WTC11 (cell line): Measurements from ENCODE around the gene SLC2A4RG. TPM values are rescaled to one million over a fixed set of nuclear protein-coding genes. Genes with fewer than 3 reads are reported as not detected.

Source experiments
- ATAC-seq: fragments of 200-7000 bp; cut with Tn5 transposase; 2 replicates; pipeline ENCODE4 v1.10.0; 2021; ENCODE audit warnings: mild to moderate bottlenecking, moderate library complexity
- Bru-seq: library from RNA; stranded (reverse); fragments of 400-500 nt; gene quantifications from one replicate; lab custom pipeline; 2021; lab: Mats Ljungman, UMichigan
- CTCF ChIA-PET: fragments of 300-600 bp; sonication (Branson Sonifier 250); formaldehyde crosslinking; loops from one replicate; lab custom pipeline; 2021; ENCODE audit warnings: antibody characterized with exemption; lab: Charles Lee
- POLR2A ChIA-PET: fragments of 350-600 bp; sonication (Branson Sonifier 250); formaldehyde crosslinking; loops from one replicate; lab custom pipeline; 2021; ENCODE audit warnings: antibody characterized with exemption; lab: Charles Lee
- DNase-seq: peaks from one replicate; pipeline ENCODE4 v3.0.0; 2021; ENCODE audit warnings: low spot score
- H3K27ac Mint-ChIP-seq: 2 replicates; pipeline ENCODE4 v1.8.0; 2021; ENCODE audit warnings: mixed read lengths
- H3K27me3 Mint-ChIP-seq: 2 replicates; pipeline ENCODE4 v1.8.0; 2021; ENCODE audit warnings: low read depth, mild to moderate bottlenecking, moderate library complexity, mixed read lengths
- H3K36me3 Mint-ChIP-seq: 2 replicates; pipeline ENCODE4 v1.8.0; 2021; ENCODE audit warnings: mixed read lengths
- H3K4me1 Mint-ChIP-seq: 2 replicates; pipeline ENCODE4 v1.8.0; 2022; ENCODE audit warnings: mixed read lengths
- H3K4me3 Mint-ChIP-seq: 2 replicates; pipeline ENCODE4 v1.8.0; 2021; ENCODE audit warnings: mild to moderate bottlenecking, moderate library complexity, mixed read lengths
- H3K9me3 Mint-ChIP-seq: 2 replicates; pipeline ENCODE4 v1.8.0; 2021; ENCODE audit warnings: mixed read lengths
- CREM ChIP-seq: sonication (generic); formaldehyde crosslinking; IDR thresholded peaks from 2 replicates; pipeline ENCODE4 v1.8.1; 2022; ENCODE audit warnings: mild to moderate bottlenecking, missing genetic modification reagents, moderate library complexity
- FOXP1 ChIP-seq: sonication (generic); formaldehyde crosslinking; IDR thresholded peaks from 2 replicates; pipeline ENCODE4 v1.8.0; 2022; ENCODE audit warnings: missing genetic modification reagents, mild to moderate bottlenecking, moderate library complexity, borderline replicate concordance
- GABPB1 ChIP-seq: sonication (generic); formaldehyde crosslinking; IDR thresholded peaks from 2 replicates; pipeline ENCODE4 v1.8.1; 2023; ENCODE audit warnings: mild to moderate bottlenecking, missing genetic modification reagents
- JUN ChIP-seq: sonication (generic); formaldehyde crosslinking; IDR thresholded peaks from 2 replicates; pipeline ENCODE4 v1.8.0; 2023; ENCODE audit warnings: mild to moderate bottlenecking, missing genetic modification reagents
- OVOL2 ChIP-seq: fragments of 250-450 bp; sonication (Bioruptor Pico); IDR thresholded peaks from 2 replicates; pipeline ENCODE4 v1.9.0; 2021; ENCODE audit warnings: mild to moderate bottlenecking, borderline replicate concordance
- RELA ChIP-seq: sonication (generic); formaldehyde crosslinking; IDR thresholded peaks from 2 replicates; pipeline ENCODE4 v1.8.1; 2022; ENCODE audit warnings: missing genetic modification reagents, mild to moderate bottlenecking, borderline replicate concordance
- SMAD4 ChIP-seq: sonication (generic); formaldehyde crosslinking; IDR thresholded peaks from 2 replicates; pipeline ENCODE4 v1.8.0; 2022; ENCODE audit warnings: mild to moderate bottlenecking, missing genetic modification reagents
- SP1 ChIP-seq: sonication (generic); formaldehyde crosslinking; conservative IDR thresholded peaks from 2 replicates; pipeline ENCODE4 v1.8.1; 2022; ENCODE audit warnings: missing genetic modification reagents
- TEAD1 ChIP-seq: sonication (generic); formaldehyde crosslinking; IDR thresholded peaks from 2 replicates; pipeline ENCODE4 v1.8.0; 2022; ENCODE audit warnings: mild to moderate bottlenecking, missing genetic modification reagents
- TEAD4 ChIP-seq: sonication (generic); formaldehyde crosslinking; IDR thresholded peaks from 2 replicates; pipeline ENCODE4 v1.8.0; 2022; ENCODE audit warnings: mild to moderate bottlenecking, missing genetic modification reagents
- TP53 ChIP-seq: sonication (generic); formaldehyde crosslinking; IDR thresholded peaks from 2 replicates; pipeline ENCODE4 v1.8.1; 2023; ENCODE audit warnings: mild to moderate bottlenecking, missing genetic modification reagents
- ZNF138 ChIP-seq: sonication (generic); formaldehyde crosslinking; conservative IDR thresholded peaks from 2 replicates; pipeline ENCODE4 v1.8.1; 2022; ENCODE audit warnings: mild to moderate bottlenecking, moderate library complexity, missing genetic modification reagents
- ZNF232 ChIP-seq: sonication (generic); formaldehyde crosslinking; IDR thresholded peaks from 2 replicates; pipeline ENCODE4 v1.8.0; 2022; ENCODE audit warnings: mild to moderate bottlenecking, missing genetic modification reagents
- long read RNA-seq, 3 experiments: library from RNA in 1 of 3; library from capped mRNA in 1 of 3; library from polyadenylated mRNA in 1 of 3; unstranded in 2 of 3; stranded (forward) in 1 of 3; transcript quantifications; one replicate each; pipeline ENCODE4 v2.0.0, GENCODE V29; 2021
- total RNA-seq: library from RNA; stranded (reverse); gene quantifications from 3 replicates; pipeline ENCODE4 v1.2.3, GENCODE V29; 2021
- TF ChIP-seq, protein P1 (sequence below): fragments of 250-450 bp; sonication (Bioruptor Pico); IDR thresholded peaks from 2 replicates; pipeline ENCODE4 v1.8.0; 2021; ENCODE audit warnings: mild to moderate bottlenecking
- TF ChIP-seq, protein P2 (sequence below): sonication (generic); formaldehyde crosslinking; IDR thresholded peaks from 2 replicates; pipeline ENCODE4 v1.8.1; 2023; ENCODE audit warnings: mild to moderate bottlenecking, moderate library complexity, missing genetic modification reagents
- TF ChIP-seq, protein P3 (sequence below): sonication (generic); formaldehyde crosslinking; IDR thresholded peaks from 2 replicates; pipeline ENCODE4 v1.8.0; 2023; ENCODE audit warnings: mild to moderate bottlenecking, missing genetic modification reagents

SLC2A4RG gene, protein sequence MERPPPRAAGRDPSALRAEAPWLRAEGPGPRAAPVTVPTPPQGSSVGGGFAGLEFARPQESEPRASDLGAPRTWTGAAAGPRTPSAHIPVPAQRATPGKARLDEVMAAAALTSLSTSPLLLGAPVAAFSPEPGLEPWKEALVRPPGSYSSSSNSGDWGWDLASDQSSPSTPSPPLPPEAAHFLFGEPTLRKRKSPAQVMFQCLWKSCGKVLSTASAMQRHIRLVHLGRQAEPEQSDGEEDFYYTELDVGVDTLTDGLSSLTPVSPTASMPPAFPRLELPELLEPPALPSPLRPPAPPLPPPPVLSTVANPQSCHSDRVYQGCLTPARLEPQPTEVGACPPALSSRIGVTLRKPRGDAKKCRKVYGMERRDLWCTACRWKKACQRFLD
- total RNA-seq (41.6 to 47.2 TPM (median 43.3 TPM) in 3 replicates), Bru-seq, nascent RNA (percentile 47 among the genes with signal in this experiment)
- long read RNA-seq, experiment 1, transcript SLC2A4RG-201 (8 exons, 1,731 nt): major isoform, 52 of 125 reads
- long read RNA-seq, experiment 1, partial matches to known transcripts: 42 of 125 reads
- long read RNA-seq, experiment 1, other reads (novel, unspliced or antisense): 31 of 125 reads
- long read RNA-seq, experiment 2, transcript SLC2A4RG-201 (8 exons, 1,731 nt): major isoform, 13 of 41 reads
- long read RNA-seq, experiment 2, partial matches to known transcripts: 16 of 41 reads
- long read RNA-seq, experiment 2, other reads (novel, unspliced or antisense): 11 of 41 reads
- long read RNA-seq, experiment 3, partial matches to known transcripts: 1 of 1 reads
- long read RNA-seq, experiment 3, other reads (novel, unspliced or antisense): 0 of 1 reads

DNA sequence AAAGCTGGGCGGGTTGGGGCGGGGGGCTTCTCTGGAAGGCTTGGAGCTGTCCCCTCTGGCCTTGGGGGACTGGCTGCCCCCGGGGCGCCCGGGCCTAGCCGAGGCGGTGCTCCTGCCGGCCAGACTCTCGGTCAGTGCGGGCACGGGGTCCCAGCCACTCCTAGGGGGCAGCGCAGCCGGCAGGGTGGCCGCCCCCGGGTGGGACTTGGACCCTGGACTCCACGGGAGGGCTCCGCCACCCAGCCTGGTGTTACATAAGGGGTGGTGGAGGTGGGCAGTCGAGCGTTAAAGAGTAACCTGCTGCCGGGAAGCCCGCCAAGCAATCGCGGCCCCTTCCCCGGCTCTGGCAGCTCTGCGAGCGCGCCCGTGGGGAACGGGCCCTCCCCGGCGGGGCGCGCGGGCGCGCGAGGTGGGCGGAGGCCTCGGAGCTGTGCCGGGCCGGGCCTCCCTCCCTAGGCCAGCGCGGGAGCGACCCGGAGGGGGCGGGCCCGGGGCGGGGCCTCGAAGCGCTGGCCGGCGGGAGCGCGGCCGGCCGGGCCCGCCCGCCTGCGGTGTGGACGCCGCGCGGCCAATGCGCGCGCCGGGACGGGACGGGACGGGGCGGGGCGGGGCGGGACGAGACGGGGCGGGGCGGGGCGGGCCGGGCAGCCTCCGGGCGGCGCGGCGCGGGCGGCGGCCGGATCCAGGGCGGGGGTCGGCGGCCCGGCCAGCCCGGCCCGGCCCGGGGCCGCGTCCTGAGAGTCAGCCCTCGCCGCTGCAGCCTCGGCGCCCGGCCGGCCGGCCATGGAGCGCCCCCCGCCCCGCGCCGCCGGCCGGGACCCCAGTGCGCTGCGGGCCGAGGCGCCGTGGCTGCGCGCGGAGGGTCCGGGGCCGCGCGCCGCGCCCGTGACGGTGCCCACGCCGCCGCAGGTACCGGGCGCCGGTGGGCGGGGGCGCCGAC, at the start of gene SLC2A4RG:
TSS of gene SLC2A4RG (plus strand) at position 647 of the 940 bp plus-strand sequence. CDS start at position 784, 137 bp downstream.
- TF ChIP-seq GABPB1 (CRISPR knock-in tag) (peak; percentile 75), TEAD1 (no peak), RELA (no peak), OVOL2 (CRISPR knock-in tag) (no peak), SP1 (CRISPR knock-in tag) (peak; percentile 38; the same call in 1 of the 2 replicates), FOXP1 (peak; percentile 53; the same call in 1 of the 2 replicates), CREM (CRISPR knock-in tag) (no peak), TEAD4 (no peak)
- TF ChIP-seq, protein P1, sequence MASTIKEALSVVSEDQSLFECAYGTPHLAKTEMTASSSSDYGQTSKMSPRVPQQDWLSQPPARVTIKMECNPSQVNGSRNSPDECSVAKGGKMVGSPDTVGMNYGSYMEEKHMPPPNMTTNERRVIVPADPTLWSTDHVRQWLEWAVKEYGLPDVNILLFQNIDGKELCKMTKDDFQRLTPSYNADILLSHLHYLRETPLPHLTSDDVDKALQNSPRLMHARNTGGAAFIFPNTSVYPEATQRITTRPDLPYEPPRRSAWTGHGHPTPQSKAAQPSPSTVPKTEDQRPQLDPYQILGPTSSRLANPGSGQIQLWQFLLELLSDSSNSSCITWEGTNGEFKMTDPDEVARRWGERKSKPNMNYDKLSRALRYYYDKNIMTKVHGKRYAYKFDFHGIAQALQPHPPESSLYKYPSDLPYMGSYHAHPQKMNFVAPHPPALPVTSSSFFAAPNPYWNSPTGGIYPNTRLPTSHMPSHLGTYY (CRISPR knock-in tag): no peak
- TF ChIP-seq, protein P2, sequence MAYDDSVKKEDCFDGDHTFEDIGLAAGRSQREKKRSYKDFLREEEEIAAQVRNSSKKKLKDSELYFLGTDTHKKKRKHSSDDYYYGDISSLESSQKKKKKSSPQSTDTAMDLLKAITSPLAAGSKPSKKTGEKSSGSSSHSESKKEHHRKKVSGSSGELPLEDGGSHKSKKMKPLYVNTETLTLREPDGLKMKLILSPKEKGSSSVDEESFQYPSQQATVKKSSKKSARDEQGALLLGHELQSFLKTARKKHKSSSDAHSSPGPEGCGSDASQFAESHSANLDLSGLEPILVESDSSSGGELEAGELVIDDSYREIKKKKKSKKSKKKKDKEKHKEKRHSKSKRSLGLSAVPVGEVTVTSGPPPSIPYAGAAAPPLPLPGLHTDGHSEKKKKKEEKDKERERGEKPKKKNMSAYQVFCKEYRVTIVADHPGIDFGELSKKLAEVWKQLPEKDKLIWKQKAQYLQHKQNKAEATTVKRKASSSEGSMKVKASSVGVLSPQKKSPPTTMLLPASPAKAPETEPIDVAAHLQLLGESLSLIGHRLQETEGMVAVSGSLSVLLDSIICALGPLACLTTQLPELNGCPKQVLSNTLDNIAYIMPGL: no peak
- ChIA-PET CTCF (interaction anchor here (0.6 to 2.2 kb wide), 12 partner anchors 11 to 241 kb away, joined by 3 to 10 read pairs (median 4); partner anchors contain the start of genes ARFRP1, PRPF6, TPD52L2 and ZGPAT), POLR2A (interaction anchor here (0.6 to 1.5 kb wide), 3 partner anchors 32 to 231 kb away, joined by 5 to 7 read pairs (median 6); partner anchors contain the start of genes ARFRP1, TPD52L2 and ZGPAT)
- H3K4me1 Mint-ChIP-seq: no peaks in the 10 kb centered on the region
- H3K27me3 Mint-ChIP-seq: no peaks in the 10 kb centered on the region
- 0 out of 2 replicates have a peak, but pooled peaks cover 3% of the 10 kb centered on the region for H3K36me3 Mint-ChIP-seq
- H3K27ac Mint-ChIP-seq: no peak within 1 kb of the TSS
- peak within 1 kb of the TSS; percentile 60 for H3K4me3 Mint-ChIP-seq
- DNase-seq (peak; percentile 58), ATAC-seq (peak; percentile 61)
- no peaks in the 10 kb centered on the region for H3K9me3 Mint-ChIP-seq

DNA sequence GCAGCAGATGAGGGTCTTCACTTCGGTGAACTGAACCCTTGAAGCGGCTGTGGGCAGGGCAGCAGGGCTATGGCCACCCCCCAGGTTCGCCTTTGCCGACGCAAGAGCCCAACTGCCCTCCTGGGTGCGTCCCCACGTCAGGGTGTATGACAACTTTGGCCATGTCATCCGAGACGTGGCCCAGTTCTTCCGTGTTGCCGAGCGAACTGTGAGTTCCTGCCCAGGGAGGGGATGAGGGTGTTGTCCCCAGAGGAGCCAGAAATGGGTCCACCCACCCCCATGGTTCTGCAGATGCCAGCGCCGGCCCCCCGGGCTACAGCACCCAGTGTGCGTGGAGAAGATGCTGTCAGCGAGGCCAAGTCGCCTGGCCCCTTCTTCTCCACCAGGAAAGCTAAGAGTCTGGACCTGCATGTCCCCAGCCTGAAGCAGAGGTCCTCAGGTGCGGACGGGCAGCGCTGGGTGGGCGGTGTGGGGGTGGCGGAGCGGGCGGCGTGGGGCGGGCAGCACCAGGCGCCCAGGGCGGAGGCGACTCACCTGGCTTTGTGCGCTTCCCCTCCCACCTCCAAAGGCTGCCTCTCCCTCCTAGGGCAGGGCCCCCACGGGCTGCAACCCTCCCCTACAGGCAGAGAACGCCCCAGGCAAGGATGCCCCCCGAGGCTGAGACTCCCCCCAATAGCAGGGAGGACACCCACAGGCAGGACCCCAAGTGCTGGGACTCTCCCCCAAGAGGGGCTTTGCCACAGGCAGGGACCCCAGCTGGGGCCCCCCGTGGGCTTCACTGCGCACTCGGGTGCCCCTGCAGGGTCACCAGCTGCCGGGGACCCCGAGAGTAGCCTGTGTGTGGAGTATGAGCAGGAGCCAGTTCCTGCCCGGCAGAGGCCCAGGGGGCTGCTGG, 49.3 kb upstream of the SLC2A4RG start:
- Mint-ChIP-seq H3K4me3 (no peak overlapping the region), H3K4me1 (no peaks in the 10 kb centered on the region), H3K9me3 (no peaks in the 10 kb centered on the region), H3K27ac (no peak overlapping the region), H3K27me3 (peaks cover 3% of the 10 kb centered on the region; the same call in 1 of the 2 replicates), H3K36me3 (peaks cover 14% of the 10 kb centered on the region)
- no peak for ATAC-seq
- DNase-seq: no peak
- CTCF ChIA-PET: no interaction called here
- TF ChIP-seq, protein P3, sequence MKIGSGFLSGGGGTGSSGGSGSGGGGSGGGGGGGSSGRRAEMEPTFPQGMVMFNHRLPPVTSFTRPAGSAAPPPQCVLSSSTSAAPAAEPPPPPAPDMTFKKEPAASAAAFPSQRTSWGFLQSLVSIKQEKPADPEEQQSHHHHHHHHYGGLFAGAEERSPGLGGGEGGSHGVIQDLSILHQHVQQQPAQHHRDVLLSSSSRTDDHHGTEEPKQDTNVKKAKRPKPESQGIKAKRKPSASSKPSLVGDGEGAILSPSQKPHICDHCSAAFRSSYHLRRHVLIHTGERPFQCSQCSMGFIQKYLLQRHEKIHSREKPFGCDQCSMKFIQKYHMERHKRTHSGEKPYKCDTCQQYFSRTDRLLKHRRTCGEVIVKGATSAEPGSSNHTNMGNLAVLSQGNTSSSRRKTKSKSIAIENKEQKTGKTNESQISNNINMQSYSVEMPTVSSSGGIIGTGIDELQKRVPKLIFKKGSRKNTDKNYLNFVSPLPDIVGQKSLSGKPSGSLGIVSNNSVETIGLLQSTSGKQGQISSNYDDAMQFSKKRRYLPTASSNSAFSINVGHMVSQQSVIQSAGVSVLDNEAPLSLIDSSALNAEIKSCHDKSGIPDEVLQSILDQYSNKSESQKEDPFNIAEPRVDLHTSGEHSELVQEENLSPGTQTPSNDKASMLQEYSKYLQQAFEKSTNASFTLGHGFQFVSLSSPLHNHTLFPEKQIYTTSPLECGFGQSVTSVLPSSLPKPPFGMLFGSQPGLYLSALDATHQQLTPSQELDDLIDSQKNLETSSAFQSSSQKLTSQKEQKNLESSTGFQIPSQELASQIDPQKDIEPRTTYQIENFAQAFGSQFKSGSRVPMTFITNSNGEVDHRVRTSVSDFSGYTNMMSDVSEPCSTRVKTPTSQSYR: no peak
- TF ChIP-seq JUN (CRISPR knock-in tag) (no peak), SMAD4 (CRISPR knock-in tag) (no peak), ZNF138 (CRISPR knock-in tag) (no peak), TP53 (CRISPR knock-in tag) (no peak), ZNF232 (no peak)
- TF ChIP-seq, all 79 proteins: peak for 0
- POLR2A ChIA-PET: no interaction called here
